Spinal cord (tissue), 10 donors: ENCODE results near the gene CREBL2. TPM values are rescaled to one million over a fixed set of nuclear protein-coding genes. Genes with fewer than 3 reads are reported as not detected.

Source experiments
- DNase-seq, 6 donors: peaks; one replicate each; pipeline versions ENCODE4 v3.0.0 to v3.0.0-alpha.2; 2013 to 2015; ENCODE audit warnings: low spot score in 6 of 6, low read depth in 4 of 6
- H3K27ac ChIP-seq: one replicate; pipeline ENCODE4 v1.5.1; 2013; ENCODE audit warnings: low read depth, low read length, control low read depth
- H3K27me3 ChIP-seq: one replicate; pipeline ENCODE4 v1.6.1; 2013; ENCODE audit warnings: low read length; ENCODE audit not compliant: control insufficient read depth, insufficient read depth
- H3K36me3 ChIP-seq: one replicate; pipeline ENCODE4 v1.6.1; 2013; ENCODE audit warnings: low read length; ENCODE audit not compliant: control insufficient read depth, insufficient read depth
- H3K4me1 ChIP-seq: one replicate; pipeline ENCODE4 v1.6.1; 2013; ENCODE audit warnings: low read length; ENCODE audit not compliant: control insufficient read depth, insufficient read depth
- H3K4me3 ChIP-seq: one replicate; pipeline ENCODE4 v1.5.1; 2013; ENCODE audit warnings: low read depth, low read length, control low read depth
- H3K9me3 ChIP-seq: one replicate; pipeline ENCODE4 v1.6.1; 2013; ENCODE audit warnings: low read length; ENCODE audit not compliant: control insufficient read depth, insufficient read depth
- WGBS: methylation state at CpG from one replicate; pipeline ENCODE4 v1.1.5; 2013; ENCODE audit warnings: missing lambda C conversion rate; ENCODE audit not compliant: insufficient coverage; 5-methylcytosine and 5-hydroxymethylcytosine counted together
- polyA plus RNA-seq, 2 donors: library from polyadenylated mRNA; unstranded; fragments of 120-200 nt; gene quantifications; one replicate each; pipeline ENCODE4 v1.2.1, GENCODE V29; 2013; ENCODE audit not compliant: insufficient read length in 2 of 2
- total RNA-seq, 2 donors: library from RNA; depleted of rRNA in 1 of 2; stranded (reverse); fragments of 120-200 nt in 1 of 2; fragments of >200 nt in 1 of 2; gene quantifications; one replicate each; pipeline versions ENCODE4 v1.2.3 to v1.2.4, GENCODE V29; 2013 to 2014
- donor health status: healthy.

Gene CREBL2
- total and polyA plus RNA-seq, 4 donors, result 27.8 to 58.6 (median 31.2) TPM

- no peak for DNase-seq
- Histone ChIP-seq H3K4me3 (no peak overlapping the region), H3K27ac (no peak overlapping the region), H3K4me1 (peaks cover 8% of the 10 kb centered on the region), H3K27me3 (no peaks in the 10 kb centered on the region), H3K9me3 (no peaks in the 10 kb centered on the region), H3K36me3 (no peaks in the 10 kb centered on the region)
These were observed 70.6 kb downstream of the CREBL2 start for GRCh38 chr12:12682284-12682683.

GRCh38 chr12:12683136-12683697, 71.5 kb downstream of the CREBL2 start:
- 67% methylated on average over 1 of the region's 4 CpGs for WGBS
- peak overlapping the region; percentile 90 for H3K27ac ChIP-seq
- H3K4me3 ChIP-seq, result peak overlapping the region; percentile 52

GRCh38 chr12:12683725-12684124, 72.0 kb downstream of the CREBL2 start:
- Histone ChIP-seq H3K4me3 (peak overlapping the region; percentile 52), H3K27ac (peak overlapping the region; percentile 90), H3K36me3 (no peaks in the 10 kb centered on the region), H3K4me1 (peaks cover 8% of the 10 kb centered on the region), H3K9me3 (no peaks in the 10 kb centered on the region), H3K27me3 (no peaks in the 10 kb centered on the region)
- peak in 3 of 6 donors; percentile 36 to 86 (median 67) for DNase-seq
- 14% methylated on average over 1 of the region's 3 CpGs for WGBS

More at GRCh38 chr12:12683136-12683697, 71.5 kb downstream of the CREBL2 start:
- peak in 2 of 6 donors; percentile 29 to 61 for DNase-seq
- H3K4me1 ChIP-seq, result peaks cover 8% of the 10 kb centered on the region
- H3K9me3 ChIP-seq, result no peaks in the 10 kb centered on the region
- no peaks in the 10 kb centered on the region for H3K36me3 ChIP-seq
- H3K27me3 ChIP-seq, result no peaks in the 10 kb centered on the region

GRCh38 chr12:12684375-12685106, 72.9 kb downstream of the CREBL2 start:
- DNase-seq, result peak; percentile 89 to 99 (median 94)
- peak overlapping the region; percentile 90 for H3K27ac ChIP-seq
- peaks cover 8% of the 10 kb centered on the region for H3K4me1 ChIP-seq
- no peaks in the 10 kb centered on the region for H3K9me3 ChIP-seq
- no peaks in the 10 kb centered on the region for H3K36me3 ChIP-seq
- no CpG with 5 or more reads among the region's 5 CpGs for WGBS
- H3K27me3 ChIP-seq, result no peaks in the 10 kb centered on the region
- H3K4me3 ChIP-seq, result peak overlapping the region; percentile 52

GRCh38 chr12:12685305-12685704, 73.6 kb downstream of the CREBL2 start:
- Histone ChIP-seq H3K36me3 (no peaks in the 10 kb centered on the region), H3K27ac (peak overlapping the region; percentile 90), H3K9me3 (no peaks in the 10 kb centered on the region), H3K27me3 (no peaks in the 10 kb centered on the region), H3K4me1 (peaks cover 8% of the 10 kb centered on the region), H3K4me3 (no peak overlapping the region)
- peak; percentile 78 to 98 (median 88) for DNase-seq
- 3% methylated on average over 3 of the region's 4 CpGs for WGBS

- Histone ChIP-seq H3K9me3 (no peaks in the 10 kb centered on the region), H3K4me1 (peaks cover 4% of the 10 kb centered on the region), H3K4me3 (no peak overlapping the region), H3K27ac (no peak overlapping the region), H3K27me3 (no peaks in the 10 kb centered on the region), H3K36me3 (no peaks in the 10 kb centered on the region)
- WGBS, result no CpG with 5 or more reads among the region's 1 CpG
- DNase-seq, result no peak
These were observed 74.8 kb downstream of the CREBL2 start for GRCh38 chr12:12686472-12686871.

- DNase-seq, result no peak
- H3K4me1 ChIP-seq, result peaks cover 4% of the 10 kb centered on the region
- no peaks in the 10 kb centered on the region for H3K27me3 ChIP-seq
- no peak overlapping the region for H3K27ac ChIP-seq
- no peaks in the 10 kb centered on the region for H3K9me3 ChIP-seq
- no peaks in the 10 kb centered on the region for H3K36me3 ChIP-seq
- no peak overlapping the region for H3K4me3 ChIP-seq
These were observed 75.2 kb downstream of the CREBL2 start for GRCh38 chr12:12686925-12687324.

GRCh38 chr12:12689647-12690300, 78.1 kb downstream of the CREBL2 start:
- H3K36me3 ChIP-seq, result no peaks in the 10 kb centered on the region
- DNase-seq, result no peak
- no peak overlapping the region for H3K4me3 ChIP-seq
- no peaks in the 10 kb centered on the region for H3K9me3 ChIP-seq
- no peaks in the 10 kb centered on the region for H3K27me3 ChIP-seq
- H3K4me1 ChIP-seq, result peaks cover 4% of the 10 kb centered on the region
- WGBS, result 94% methylated on average over 2 of the region's 5 CpGs
- no peak overlapping the region for H3K27ac ChIP-seq

GRCh38 chr12:12691549-12691948, 79.9 kb downstream of the CREBL2 start:
- Histone ChIP-seq H3K4me3 (no peak overlapping the region), H3K27me3 (no peaks in the 10 kb centered on the region), H3K4me1 (no peaks in the 10 kb centered on the region), H3K9me3 (no peaks in the 10 kb centered on the region), H3K36me3 (no peaks in the 10 kb centered on the region), H3K27ac (no peak overlapping the region)
- no CpG with 5 or more reads among the region's 2 CpGs for WGBS
- DNase-seq, result no peak
